Measurements from ENCODE around the gene SEPTIN12.

DNA sequence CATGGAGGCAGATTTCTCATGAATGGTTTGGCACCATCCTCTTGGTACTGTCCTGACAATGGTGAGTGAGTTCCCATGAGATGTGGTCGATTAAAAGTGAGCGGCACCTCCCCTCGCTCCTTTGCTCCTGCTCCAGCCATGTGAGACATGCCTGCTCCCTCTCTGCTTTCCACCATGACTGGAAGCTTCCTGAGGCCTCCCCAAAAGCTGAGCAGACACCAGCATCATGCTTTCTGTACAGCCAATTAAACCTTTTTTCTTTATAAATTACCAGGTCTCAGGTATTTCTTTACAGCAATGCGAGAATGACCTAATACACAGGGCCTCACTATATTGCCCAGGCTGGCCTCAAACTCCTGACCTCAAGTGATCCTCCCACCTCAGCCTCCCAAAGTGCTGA is 33.3 kb downstream of the SEPTIN12 start:
- TF ChIP-seq, protein P1, sequence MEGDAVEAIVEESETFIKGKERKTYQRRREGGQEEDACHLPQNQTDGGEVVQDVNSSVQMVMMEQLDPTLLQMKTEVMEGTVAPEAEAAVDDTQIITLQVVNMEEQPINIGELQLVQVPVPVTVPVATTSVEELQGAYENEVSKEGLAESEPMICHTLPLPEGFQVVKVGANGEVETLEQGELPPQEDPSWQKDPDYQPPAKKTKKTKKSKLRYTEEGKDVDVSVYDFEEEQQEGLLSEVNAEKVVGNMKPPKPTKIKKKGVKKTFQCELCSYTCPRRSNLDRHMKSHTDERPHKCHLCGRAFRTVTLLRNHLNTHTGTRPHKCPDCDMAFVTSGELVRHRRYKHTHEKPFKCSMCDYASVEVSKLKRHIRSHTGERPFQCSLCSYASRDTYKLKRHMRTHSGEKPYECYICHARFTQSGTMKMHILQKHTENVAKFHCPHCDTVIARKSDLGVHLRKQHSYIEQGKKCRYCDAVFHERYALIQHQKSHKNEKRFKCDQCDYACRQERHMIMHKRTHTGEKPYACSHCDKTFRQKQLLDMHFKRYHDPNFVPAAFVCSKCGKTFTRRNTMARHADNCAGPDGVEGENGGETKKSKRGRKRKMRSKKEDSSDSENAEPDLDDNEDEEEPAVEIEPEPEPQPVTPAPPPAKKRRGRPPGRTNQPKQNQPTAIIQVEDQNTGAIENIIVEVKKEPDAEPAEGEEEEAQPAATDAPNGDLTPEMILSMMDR (IDR thresholded peaks at IDR 0.05; ENCODE audit: low read depth, low read length, poor library complexity, severe bottlenecking): no peak
- TF ChIP-seq EZH2phosphoT487 (IDR thresholded peaks at IDR 0.05; ENCODE audit: borderline replicate concordance, low read length): no peak

All from DOHH2 (cell line).